Prostate gland (tissue), 2 donors: Measurements from ENCODE around the gene SRGAP1. TPM values are rescaled to one million over a fixed set of nuclear protein-coding genes. Genes with fewer than 3 reads are reported as not detected.

Experiments used
- DNase-seq: peaks from one replicate; pipeline ENCODE4 v3.0.0-alpha.2; 2019; ENCODE audit warnings: low spot score
- H3K27ac ChIP-seq, 2 donors: fragments of 200-600 bp; sonication (generic); 2 replicates each; pipeline ENCODE4 v1.5.1; 2017 to 2019
- H3K27me3 ChIP-seq: fragments of 200-600 bp; sonication (generic); replicated peaks from 2 replicates; pipeline ENCODE4 v1.5.1; 2019; ENCODE audit not compliant: insufficient read depth
- H3K36me3 ChIP-seq, 2 donors: fragments of 200-600 bp; sonication (generic); 1 replicate in 1 of 2; 2 replicates in 1 of 2; pipeline versions ENCODE4 v1.5.1 to v1.8.1; 2017 to 2019
- H3K4me1 ChIP-seq: fragments of 200-600 bp; sonication (generic); replicated peaks from 2 replicates; pipeline ENCODE4 v1.5.1; 2019
- H3K4me3 ChIP-seq, 2 donors: fragments of 200-600 bp; sonication (generic); 2 replicates each; pipeline ENCODE4 v1.5.1; 2017 to 2019
- H3K9me3 ChIP-seq: fragments of 200-600 bp; sonication (generic); 2 replicates; pipeline ENCODE4 v1.5.1; 2017
- CTCF ChIP-seq, 4 experiments: fragments of 200-600 bp in 2 of 4; fragments of 450-650 bp in 2 of 4; sonication (generic) in 2 of 4; IDR thresholded peaks; 1 replicate in 3 of 4; 2 replicates in 1 of 4; pipeline ENCODE4 v1.5.1; 2016 to 2019; ENCODE audit warnings: antibody characterized with exemption in 4 of 4, mild to moderate bottlenecking in 2 of 4, moderate library complexity in 2 of 4
- POLR2A ChIP-seq: fragments of 450-650 bp; IDR thresholded peaks from one replicate; pipeline ENCODE4 v1.6.1; 2016; ENCODE audit warnings: antibody characterized with exemption, mild to moderate bottlenecking
- POLR2AphosphoS5 ChIP-seq: sonication (generic); formaldehyde crosslinking; IDR thresholded peaks from one replicate; pipeline ENCODE4 v1.6.1; 2017; ENCODE audit warnings: antibody characterized with exemption
- WGBS: methylation state at CpG from one replicate; pipeline ENCODE4 v1.1.5; 2018; 5-methylcytosine and 5-hydroxymethylcytosine counted together
- intact Hi-C: fragments of 100-400 bp; cut with DNase I; formaldehyde crosslinking; loops from one replicate; pipeline ENCODE4 v1.14.2; 2022
- total RNA-seq, 2 donors: library from RNA; depleted of rRNA; stranded (reverse); fragments of >200 nt; gene quantifications; one replicate each; pipeline ENCODE4 v1.1.0, GENCODE V29; 2016

SRGAP1 gene
- total RNA-seq, 2 donors from 2014 or later, result 4.6 to 16.1 TPM

- intact Hi-C loops, result no loop called here
- Histone ChIP-seq H3K36me3 (no peaks in the 10 kb centered on the region), H3K4me1 (no peaks in the 10 kb centered on the region), H3K9me3 (no peaks in the 10 kb centered on the region), H3K27me3 (no peaks in the 10 kb centered on the region), H3K4me3 (no peak overlapping the region), H3K27ac (no peak overlapping the region)
- no peak for DNase-seq
- no peak for TF ChIP-seq POLR2A
- no peak for TF ChIP-seq POLR2AphosphoS5
- no peak for TF ChIP-seq CTCF (IDR thresholded peaks at IDR 0.05)
Observed at GRCh38 chr12:63941879-63942278, 97.4 kb downstream of the SRGAP1 start.

DNA sequence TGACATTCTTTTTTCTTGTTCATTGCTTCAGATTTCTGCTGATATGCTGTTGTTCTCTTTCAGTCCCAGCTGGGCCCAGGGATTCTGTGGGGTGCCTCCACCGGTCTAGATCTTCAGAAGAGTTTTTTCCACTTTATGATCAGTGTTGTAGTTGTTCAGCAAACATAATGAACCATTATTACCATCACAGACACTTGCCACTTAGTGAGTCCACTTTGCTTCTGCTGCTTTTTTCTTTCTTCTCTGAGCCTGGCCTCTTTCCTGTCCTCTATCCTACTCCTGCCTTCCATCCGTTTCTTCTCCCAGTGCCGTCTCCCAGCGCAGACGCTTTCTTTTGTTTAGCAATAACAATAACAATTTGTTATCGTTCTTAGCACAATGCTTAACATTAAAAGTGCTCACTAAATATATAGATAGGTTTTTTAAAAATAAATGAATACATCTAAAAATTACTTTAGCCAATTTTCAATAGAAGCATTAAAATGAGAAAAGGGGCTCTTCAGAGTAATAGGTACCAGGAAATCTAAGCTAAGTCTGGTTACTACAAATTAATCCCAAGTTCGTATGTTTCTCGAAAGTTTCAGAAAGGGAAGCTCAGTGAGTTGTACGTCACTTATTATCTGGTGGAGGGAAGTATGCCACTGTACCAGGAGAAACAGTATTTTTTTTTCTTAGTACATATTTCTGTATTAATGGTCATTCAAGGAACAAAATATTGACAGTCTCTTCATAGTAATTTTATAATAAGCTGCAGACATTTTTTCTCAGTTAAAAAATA is 98.2 kb downstream of the SRGAP1 start:
- Histone ChIP-seq H3K27me3 (no peaks in the 10 kb centered on the region), H3K4me1 (no peaks in the 10 kb centered on the region), H3K27ac (no peak overlapping the region), H3K36me3 (no peaks in the 10 kb centered on the region), H3K4me3 (no peak overlapping the region), H3K9me3 (no peaks in the 10 kb centered on the region)
- WGBS, result 92% methylated on average over 9 of the region's 9 CpGs
- DNase-seq, result no peak
- intact Hi-C loops, result no loop called here
- no peak for TF ChIP-seq POLR2AphosphoS5

DNA sequence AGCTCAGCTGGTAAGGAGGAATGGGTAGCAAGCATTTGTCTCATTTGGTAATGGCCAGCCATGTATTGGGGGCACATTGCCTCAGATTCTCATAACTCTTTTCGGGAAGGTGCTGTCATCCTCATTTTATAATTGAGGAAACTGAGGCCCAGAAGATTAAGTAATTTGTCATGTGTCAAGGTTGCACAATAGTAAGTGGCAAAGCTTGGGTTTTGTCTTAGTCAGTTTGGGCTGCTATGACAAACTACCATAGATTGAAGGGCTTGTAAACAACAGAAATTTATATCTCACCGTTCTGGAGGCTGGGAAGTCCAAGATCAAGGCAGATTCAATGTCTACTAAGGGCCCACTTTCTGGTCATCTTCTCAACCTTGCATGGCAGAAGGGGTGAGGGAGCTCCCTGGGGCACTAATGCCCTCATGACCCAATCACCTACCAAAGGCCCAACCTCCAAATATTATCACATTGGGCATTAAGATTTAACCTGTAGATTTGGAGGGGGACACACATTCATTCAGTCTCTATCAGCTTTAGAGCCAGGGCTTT is 99.6 kb downstream of the SRGAP1 start:
- H3K36me3 ChIP-seq, result no peaks in the 10 kb centered on the region
- 73% methylated on average over 2 of the region's 2 CpGs for WGBS
- no peaks in the 10 kb centered on the region for H3K27me3 ChIP-seq
- DNase-seq, result no peak
- intact Hi-C loops, result no loop called here
- H3K4me3 ChIP-seq, result no peak overlapping the region
- TF ChIP-seq CTCF (IDR thresholded peaks at IDR 0.05) (no peak), POLR2A (no peak), POLR2AphosphoS5 (no peak)
- H3K4me1 ChIP-seq, result no peaks in the 10 kb centered on the region
- no peaks in the 10 kb centered on the region for H3K9me3 ChIP-seq
- no peak overlapping the region for H3K27ac ChIP-seq

- no peaks in the 10 kb centered on the region for H3K9me3 ChIP-seq
- TF ChIP-seq POLR2A, result no peak
- no peak for TF ChIP-seq CTCF (IDR thresholded peaks at IDR 0.05)
- no peak for TF ChIP-seq POLR2AphosphoS5
- no peaks in the 10 kb centered on the region for H3K36me3 ChIP-seq
- H3K27me3 ChIP-seq, result no peaks in the 10 kb centered on the region
- intact Hi-C loops, result no loop called here
- WGBS, result 77% methylated on average over 5 of the region's 5 CpGs
- H3K27ac ChIP-seq, result no peak overlapping the region
- H3K4me1 ChIP-seq, result no peaks in the 10 kb centered on the region
- no peak for DNase-seq
- no peak overlapping the region for H3K4me3 ChIP-seq
Observed at GRCh38 chr12:63944586-63945228, 100.2 kb downstream of the SRGAP1 start.

DNA sequence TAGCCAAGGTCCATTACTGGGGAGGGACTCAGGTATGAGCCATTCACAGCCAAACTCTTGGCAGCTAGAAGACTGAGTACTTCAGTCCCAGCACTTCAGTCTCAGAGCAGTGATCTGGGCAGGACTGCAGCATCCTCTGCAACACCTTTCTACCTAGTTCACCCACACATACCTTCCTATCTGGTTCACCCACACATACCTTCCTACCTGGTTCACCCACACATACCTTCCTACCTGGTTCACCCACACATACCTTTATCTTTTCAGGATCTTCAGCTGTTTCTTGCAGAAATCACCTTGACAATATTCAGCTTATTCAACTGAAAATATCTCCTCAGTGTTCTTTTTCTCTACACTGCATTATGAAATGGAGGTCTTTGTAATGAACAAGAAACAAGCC is 101.3 kb downstream of the SRGAP1 start:
- Histone ChIP-seq H3K4me3 (no peak overlapping the region), H3K9me3 (no peaks in the 10 kb centered on the region), H3K27ac (no peak overlapping the region), H3K27me3 (no peaks in the 10 kb centered on the region), H3K4me1 (no peaks in the 10 kb centered on the region), H3K36me3 (no peaks in the 10 kb centered on the region)
- intact Hi-C loops, result no loop called here
- no peak for TF ChIP-seq POLR2AphosphoS5
- TF ChIP-seq POLR2A, result no peak
- TF ChIP-seq CTCF (IDR thresholded peaks at IDR 0.05), result no peak
- no peak for DNase-seq
